K562 (cell line): ENCODE measurements around the gene CTF1.

Source experiments
- CTCF ChIP-seq, 3 experiments: IDR thresholded peaks in 2 of 3; conservative IDR thresholded peaks in 1 of 3; 2 replicates each; pipeline ENCODE4 v1.5.1; 2011 to 2012; ENCODE audit warnings: low read length in 3 of 3, mild to moderate bottlenecking in 3 of 3, control low read depth in 2 of 3, improper control_type of control experiment in 1 of 3, inconsistent platforms in 1 of 3, low read depth in 1 of 3, mixed read lengths in 1 of 3, moderate library complexity in 1 of 3; ENCODE audit not compliant: insufficient read depth in 2 of 3
- ETV1 ChIP-seq: fragments of 450-650 bp; conservative IDR thresholded peaks from 2 replicates; pipeline ENCODE4 v1.6.1; 2016; ENCODE audit warnings: missing genetic modification characterization, control low read depth, low read depth, missing compliant biosample characterization
- POLR2A ChIP-seq: fragments of 450-650 bp; conservative IDR thresholded peaks from 2 replicates; pipeline ENCODE4 v1.6.1; 2016
- REST ChIP-seq, 2 experiments: fragments of 450-650 bp; formaldehyde crosslinking in 1 of 2; IDR thresholded peaks; 2 replicates each; pipeline versions ENCODE4 v1.4.0 to v1.6.1; 2014 to 2020; ENCODE audit warnings: mild to moderate bottlenecking in 2 of 2, borderline replicate concordance in 1 of 2, low read depth in 1 of 2

- TF ChIP-seq REST (IDR thresholded peaks at IDR 0.05; ENCODE audit: borderline replicate concordance) (no peak), REST (CRISPR knock-in tag; IDR thresholded peaks at IDR 0.05; ENCODE audit: low read depth) (no peak), CTCF (IDR thresholded peaks at IDR 0.05 in 2 of 3, conservative IDR thresholded peaks at IDR 0.05 in 1 of 3; ENCODE audit: insufficient read depth in 2 of 3, low read depth in 1 of 3, low read length in 3 of 3) (peak in 2 of 3 experiments; percentile 5 to 32; a peak in 2 of 6 replicates), POLR2A (peak; percentile 97), ETV1 (tag) (peak; percentile 90)
These were observed 21.3 kb upstream of the CTF1 start for GRCh38 chr16:30874821-30875717.
